Mucosa of descending colon (tissue), 3 donors: ENCODE results near the gene CACHD1. TPM values are rescaled to one million over a fixed set of nuclear protein-coding genes. Genes with fewer than 3 reads are reported as not detected.
"Not testable (repeated sequence)": the region's sequence is repeated elsewhere in the genome, so short reads cannot be mapped to it uniquely, and the experiment has no call there.

Experiments used
- ATAC-seq: fragments of 200-7000 bp; cut with Tn5 transposase; one replicate; pipeline ENCODE4 v1.9.1; 2020; ENCODE audit warnings: mild to moderate bottlenecking, moderate library complexity
- DNase-seq, 3 donors: peaks; one replicate each; pipeline ENCODE4 v3.0.0-alpha.2; 2020
- H3K36me3 ChIP-seq: fragments of 200-600 bp; one replicate; pipeline ENCODE4 v1.8.0; 2021; ENCODE audit warnings: low read depth, mild to moderate bottlenecking
- H3K4me1 ChIP-seq: fragments of 200-600 bp; one replicate; pipeline ENCODE4 v1.8.0; 2021; ENCODE audit warnings: low read depth, mild to moderate bottlenecking
- H3K4me3 ChIP-seq: fragments of 200-600 bp; one replicate; pipeline ENCODE4 v1.8.0; 2021; ENCODE audit warnings: mild to moderate bottlenecking
- H3K9me3 ChIP-seq: fragments of 200-600 bp; one replicate; pipeline ENCODE4 v1.8.0; 2021; ENCODE audit warnings: mild to moderate bottlenecking
- CTCF ChIP-seq: fragments of 200-600 bp; IDR thresholded peaks from one replicate; pipeline ENCODE4 v1.8.0; 2022; ENCODE audit warnings: antibody characterized with exemption, mild to moderate bottlenecking
- intact Hi-C, 2 donors: fragments of 100-400 bp; cut with DNase I in 1 of 2; cut with micrococcal nuclease in 1 of 2; formaldehyde crosslinking; loops; one replicate each; pipeline versions ENCODE4 v1.11.0 to v1.11.1; 2022; cut with DNase I, micrococcal nuclease
- total RNA-seq, 3 donors: library from RNA; stranded (reverse); fragmentation: NEBNext Ultra II Directional in 2 of 3; extraction: Animal tissue kit (Norgen Biotek cat#: 25700) in 2 of 3; gene quantifications; one replicate each; pipeline versions ENCODE4 v1.2.1 to v1.2.4, GENCODE V29; 2021 to 2023
- donor health status: DM: no; HTN: no; CAD: no; lungs with moderate emphysema.
- donor health status: DM: no; HTN: no; CAD: no.
- donor health status: DM: no; HTN: yes; CAD: no.

Gene CACHD1
- total RNA-seq, 3 donors from 2014 or later = 1.3 to 3.7 (median 2.7) TPM

GRCh38 chr1:64693406-64693805, 223.5 kb downstream of the CACHD1 start:
- ATAC-seq = no peak
- H3K9me3 ChIP-seq = no peaks in the 10 kb centered on the region

DNA sequence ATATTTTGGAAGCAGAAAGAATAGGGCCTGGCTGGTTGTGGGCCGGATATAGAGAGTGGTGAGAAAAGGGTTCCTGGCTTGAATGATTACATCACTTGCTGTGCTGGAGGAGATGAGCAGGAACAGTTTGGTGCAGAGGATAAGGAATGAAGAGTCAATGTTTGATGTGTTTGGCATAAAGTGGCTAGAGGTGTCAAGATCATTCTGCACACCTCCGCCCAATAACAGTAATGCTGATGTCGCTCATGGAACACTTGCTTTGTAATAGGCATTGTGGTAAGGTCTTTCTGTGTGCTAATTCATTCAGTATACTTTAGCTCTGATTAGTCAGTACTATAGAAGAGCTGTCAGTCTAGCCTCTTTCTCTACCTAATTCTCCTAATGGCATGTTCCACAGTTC, 226.9 kb downstream of the CACHD1 start:
- TF ChIP-seq CTCF = no peak
- no peaks in the 10 kb centered on the region for H3K9me3 ChIP-seq
- no peak overlapping the region for H3K4me3 ChIP-seq
- DNase-seq = no peak
- no peaks in the 10 kb centered on the region for H3K36me3 ChIP-seq
- ATAC-seq = no peak
- H3K4me1 ChIP-seq = no peaks in the 10 kb centered on the region
- intact Hi-C loops = loop anchor here in 1 of 2 donors (10.0 kb wide), 1 partner anchor 128 kb away; no protein-coding TSS in a partner anchor

More at GRCh38 chr1:64693406-64693805, 223.5 kb downstream of the CACHD1 start:
- DNase-seq = no peak
- TF ChIP-seq CTCF = no peak
- Histone ChIP-seq H3K36me3 (no peaks in the 10 kb centered on the region), H3K4me1 (no peaks in the 10 kb centered on the region), H3K4me3 (no peak overlapping the region)
- intact Hi-C loops = loop anchor here in 1 of 2 donors (10.0 kb wide), 1 partner anchor 131 kb away; no protein-coding TSS in a partner anchor

DNA sequence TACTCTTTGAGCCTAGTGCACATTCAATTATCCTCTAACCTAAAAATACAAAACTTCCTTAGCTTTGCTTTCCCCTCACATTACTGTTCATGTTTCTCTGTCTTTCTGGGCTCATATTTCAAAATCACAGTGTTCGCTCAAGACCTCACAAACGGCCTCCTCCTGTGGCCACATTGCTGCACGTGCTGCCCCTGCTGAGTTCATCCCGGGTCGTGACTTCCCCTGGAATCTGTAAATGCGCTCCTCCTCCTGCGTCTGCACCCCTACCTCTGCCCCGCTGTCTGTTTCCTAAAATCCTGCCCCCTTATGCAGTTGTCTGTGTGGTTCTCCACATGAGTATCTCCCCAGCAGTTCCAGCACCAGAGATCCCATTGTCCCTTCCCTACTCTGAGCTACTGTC, 229.4 kb downstream of the CACHD1 start:
- no peak for TF ChIP-seq CTCF
- no peaks in the 10 kb centered on the region for H3K4me1 ChIP-seq
- ATAC-seq = no peak

GRCh38 chr1:64701071-64701470, 231.1 kb downstream of the CACHD1 start:
- ATAC-seq = no peak
- intact Hi-C loops = no loop called here
- H3K9me3 ChIP-seq = no peaks in the 10 kb centered on the region
- no peak for TF ChIP-seq CTCF
- no peaks in the 10 kb centered on the region for H3K36me3 ChIP-seq
- no peak for DNase-seq
- H3K4me1 ChIP-seq = no peaks in the 10 kb centered on the region
- H3K4me3 ChIP-seq = no peak overlapping the region

More for the DNA sequence above, 229.4 kb downstream of the CACHD1 start:
- no peak for DNase-seq
- Histone ChIP-seq H3K36me3 (no peaks in the 10 kb centered on the region), H3K9me3 (no peaks in the 10 kb centered on the region), H3K4me3 (no peak overlapping the region)
- intact Hi-C loops = loop anchor here in 1 of 2 donors (10.0 kb wide), 1 partner anchor 125 kb away; no protein-coding TSS in a partner anchor

GRCh38 chr1:64701886-64702285, 232.0 kb downstream of the CACHD1 start:
- ATAC-seq = no peak
- no peaks in the 10 kb centered on the region for H3K36me3 ChIP-seq
- TF ChIP-seq CTCF = no peak
- no peaks in the 10 kb centered on the region for H3K9me3 ChIP-seq
- DNase-seq = no peak
- H3K4me3 ChIP-seq = no peak overlapping the region
- H3K4me1 ChIP-seq = no peaks in the 10 kb centered on the region
- intact Hi-C loops = no loop called here

- H3K4me1 ChIP-seq, DNase-seq, H3K36me3 ChIP-seq, H3K4me3 ChIP-seq, H3K9me3 ChIP-seq, ATAC-seq, intact Hi-C loops: not testable (repeated sequence)
Observed at GRCh38 chr1:64702670-64703069, 232.7 kb downstream of the CACHD1 start.
